Suprapubic skin (tissue), 4 donors: ENCODE results near the gene ZNF408. TPM values are rescaled to one million over a fixed set of nuclear protein-coding genes. Genes with fewer than 3 reads are reported as not detected.

Source experiments
- DNase-seq, 2 donors: peaks; one replicate each; pipeline ENCODE4 v3.0.0-alpha.2; 2019; ENCODE audit warnings: low spot score in 2 of 2
- H3K27ac ChIP-seq: fragments of 200-600 bp; sonication (generic); one replicate; pipeline ENCODE4 v1.5.1; 2019
- H3K27me3 ChIP-seq: fragments of 200-600 bp; sonication (generic); one replicate; pipeline ENCODE4 v1.5.1; 2019
- H3K36me3 ChIP-seq: fragments of 200-600 bp; sonication (generic); one replicate; pipeline ENCODE4 v1.5.1; 2019
- H3K4me1 ChIP-seq: fragments of 200-600 bp; sonication (generic); one replicate; pipeline ENCODE4 v1.5.1; 2019
- H3K4me3 ChIP-seq: fragments of 200-600 bp; sonication (generic); one replicate; pipeline ENCODE4 v1.5.1; 2019; ENCODE audit warnings: mild to moderate bottlenecking
- H3K9me3 ChIP-seq: fragments of 200-600 bp; sonication (generic); one replicate; pipeline ENCODE4 v1.5.1; 2019
- CTCF ChIP-seq, 2 donors: fragments of 200-600 bp in 1 of 2; fragments of 450-650 bp in 1 of 2; sonication (generic) in 1 of 2; IDR thresholded peaks; one replicate each; pipeline ENCODE4 v1.5.1; 2016 to 2019; ENCODE audit warnings: antibody characterized with exemption in 2 of 2, mild to moderate bottlenecking in 1 of 2, moderate library complexity in 1 of 2
- EP300 ChIP-seq: sonication (generic); formaldehyde crosslinking; IDR thresholded peaks from one replicate; pipeline ENCODE4 v1.6.1; 2017; ENCODE audit warnings: antibody characterized with exemption
- POLR2A ChIP-seq, 2 donors: fragments of 450-650 bp; IDR thresholded peaks; one replicate each; pipeline ENCODE4 v1.6.1; 2017; ENCODE audit warnings: antibody characterized with exemption in 2 of 2, mild to moderate bottlenecking in 2 of 2, moderate library complexity in 2 of 2
- POLR2AphosphoS5 ChIP-seq, 3 donors: sonication (generic); formaldehyde crosslinking; IDR thresholded peaks; one replicate each; pipeline ENCODE4 v1.6.1; 2017; ENCODE audit warnings: antibody characterized with exemption in 3 of 3
- WGBS: methylation state at CpG from one replicate; pipeline ENCODE4 v1.1.5; 2018; 5-methylcytosine and 5-hydroxymethylcytosine counted together
- total RNA-seq, 4 donors: library from RNA; depleted of rRNA; stranded (reverse); fragments of >200 nt; gene quantifications; one replicate each; pipeline ENCODE4 v1.1.0, GENCODE V29; 2016

ZNF408 gene
- total RNA-seq, 4 donors from 2014 or later: 11.6 to 25.6 (median 13.7) TPM

DNA sequence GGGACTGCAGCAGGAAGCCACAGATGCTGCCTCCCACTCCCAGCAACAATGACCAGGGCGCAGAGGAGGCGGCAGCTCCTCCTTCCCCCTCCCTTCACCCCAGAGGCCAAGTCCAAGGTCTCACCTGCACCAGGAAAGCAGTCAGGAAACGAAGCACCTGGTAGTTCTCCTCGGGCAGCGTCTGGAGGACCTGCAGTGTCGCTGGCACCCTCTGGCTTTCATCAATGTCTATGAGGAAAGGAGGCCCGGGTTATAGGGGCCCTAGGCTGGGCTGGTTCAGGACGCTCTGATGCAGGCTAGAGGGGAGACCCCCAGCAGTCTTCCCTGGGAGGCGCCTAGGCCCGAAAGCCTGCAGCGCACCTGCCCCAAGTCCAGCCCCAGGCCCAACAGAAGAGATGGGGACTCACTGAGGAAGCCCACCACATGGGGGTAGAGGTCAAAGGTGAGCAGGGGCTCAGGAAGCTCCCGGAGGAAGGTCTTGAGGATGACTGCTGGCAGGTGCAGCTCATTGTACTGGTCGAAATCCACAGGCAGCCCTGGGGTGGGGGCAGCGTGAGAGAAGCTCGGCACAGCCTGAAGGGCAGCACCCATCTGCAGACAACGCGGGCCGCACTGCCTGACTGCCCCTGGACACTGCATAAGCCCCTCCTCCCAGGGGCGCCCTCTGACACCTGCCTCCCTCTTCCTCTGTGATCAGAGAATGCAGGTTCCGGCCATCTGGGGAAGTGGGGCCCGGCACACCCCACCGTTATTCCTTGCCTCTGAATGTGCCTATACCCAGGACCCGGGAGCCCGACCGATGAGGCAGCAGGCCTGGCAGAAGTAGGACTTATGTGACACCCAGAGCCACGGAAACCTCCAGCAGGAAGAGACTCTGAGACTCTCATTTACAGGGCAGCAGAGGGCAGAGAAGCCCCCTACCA is 21.3 kb upstream of the ZNF408 start:
- DNase-seq: no peak
- Histone ChIP-seq H3K27me3 (no peaks in the 10 kb centered on the region), H3K4me3 (no peak overlapping the region), H3K4me1 (peaks cover 27% of the 10 kb centered on the region), H3K36me3 (peaks cover 56% of the 10 kb centered on the region), H3K27ac (no peak overlapping the region), H3K9me3 (no peaks in the 10 kb centered on the region)
- TF ChIP-seq EP300 (no peak), POLR2A (IDR thresholded peaks at IDR 0.05) (no peak), POLR2AphosphoS5 (IDR thresholded peaks at IDR 0.05) (no peak), CTCF (IDR thresholded peaks at IDR 0.05) (no peak)
- 78% methylated on average over 5 of the region's 26 CpGs for WGBS

- no peak for TF ChIP-seq POLR2A (IDR thresholded peaks at IDR 0.05)
- no peak for TF ChIP-seq POLR2AphosphoS5 (IDR thresholded peaks at IDR 0.05)
- TF ChIP-seq EP300: no peak
- TF ChIP-seq CTCF (IDR thresholded peaks at IDR 0.05): no peak
- no peak for DNase-seq
- H3K36me3 ChIP-seq: peaks cover 56% of the 10 kb centered on the region
These were observed 20.6 kb upstream of the ZNF408 start for GRCh38 chr11:46680164-46680760.

DNA sequence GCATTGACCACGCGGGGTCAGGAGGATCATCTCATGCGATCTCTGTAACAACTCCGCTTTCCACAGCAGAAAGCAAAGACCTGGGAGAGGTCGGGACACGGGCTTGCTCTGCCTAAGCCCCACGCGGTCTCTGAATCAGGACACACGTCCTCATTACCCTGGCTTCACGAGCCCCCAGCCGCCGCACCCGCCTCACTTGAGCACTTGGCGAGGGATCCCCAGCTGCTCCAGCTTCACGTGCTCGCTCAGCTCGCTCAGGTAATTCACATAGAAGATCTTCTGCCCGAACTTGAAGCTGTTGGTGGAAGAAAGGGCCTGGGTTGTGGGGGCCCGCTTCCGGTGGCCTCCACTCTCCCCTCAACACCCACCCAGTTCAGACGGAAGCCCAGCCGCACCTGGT is 20.0 kb upstream of the ZNF408 start:
- TF ChIP-seq CTCF (IDR thresholded peaks at IDR 0.05): no peak
- no peak for TF ChIP-seq EP300
- TF ChIP-seq POLR2AphosphoS5 (IDR thresholded peaks at IDR 0.05): no peak
- TF ChIP-seq POLR2A (IDR thresholded peaks at IDR 0.05): no peak
- DNase-seq: no peak
- Histone ChIP-seq H3K27me3 (no peaks in the 10 kb centered on the region), H3K9me3 (no peaks in the 10 kb centered on the region), H3K36me3 (peaks cover 56% of the 10 kb centered on the region), H3K27ac (no peak overlapping the region), H3K4me1 (peaks cover 14% of the 10 kb centered on the region), H3K4me3 (no peak overlapping the region)
- 95% methylated on average over 19 of the region's 22 CpGs for WGBS

More at GRCh38 chr11:46680164-46680760, 20.6 kb upstream of the ZNF408 start:
- WGBS: 60% methylated on average over 1 of the region's 21 CpGs
- no peak overlapping the region for H3K27ac ChIP-seq
- no peaks in the 10 kb centered on the region for H3K9me3 ChIP-seq
- peaks cover 19% of the 10 kb centered on the region for H3K4me1 ChIP-seq
- H3K27me3 ChIP-seq: no peaks in the 10 kb centered on the region
- H3K4me3 ChIP-seq: no peak overlapping the region

- 81% methylated on average over 4 of the region's 11 CpGs for whole genome bisulfite sequencing
- Histone ChIP-seq H3K27me3 (no peaks in the 10 kb centered on the region), H3K27ac (no peak overlapping the region), H3K36me3 (peaks cover 63% of the 10 kb centered on the region), H3K4me1 (peaks cover 6% of the 10 kb centered on the region), H3K9me3 (no peaks in the 10 kb centered on the region), H3K4me3 (no peak overlapping the region)
- TF ChIP-seq POLR2A (IDR thresholded peaks at IDR 0.05) (no peak), CTCF (IDR thresholded peaks at IDR 0.05) (no peak), EP300 (no peak), POLR2AphosphoS5 (IDR thresholded peaks at IDR 0.05) (no peak)
- DNase-seq: no peak
These were observed 19.0 kb upstream of the ZNF408 start for GRCh38 chr11:46681814-46682213.
